GM19452 (cell line): ENCODE data around the gene LRBA.
"Not testable (repeated sequence)": the region's sequence is repeated elsewhere in the genome, so short reads cannot be mapped to it uniquely, and the experiment has no call there.

Source experiments
- ATAC-seq: cut with Tn5 transposase; IDR thresholded peaks from one replicate; pipeline ENCODE4 v1.9.1; 2021; ENCODE audit not compliant: unreplicated experiment

LRBA gene

DNA sequence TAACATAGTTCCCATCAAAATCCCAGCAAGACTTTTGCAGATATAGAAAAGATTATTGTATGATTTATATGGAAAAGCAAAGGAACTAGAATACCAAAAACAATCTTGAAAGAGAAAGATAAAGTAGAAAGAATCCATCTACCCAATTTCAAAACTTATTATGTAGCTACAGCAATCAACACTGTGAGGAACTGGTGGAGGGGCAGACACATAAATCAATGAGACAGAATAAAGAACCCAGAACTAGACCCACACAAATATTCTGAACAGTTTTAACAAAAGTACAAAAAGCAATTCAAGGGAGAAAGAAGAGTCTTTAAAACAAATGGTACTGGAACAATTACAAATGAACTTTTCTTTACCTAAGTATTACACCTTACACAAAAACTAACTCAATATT is 67.0 kb downstream of the LRBA start:
- no peak for ATAC-seq

DNA sequence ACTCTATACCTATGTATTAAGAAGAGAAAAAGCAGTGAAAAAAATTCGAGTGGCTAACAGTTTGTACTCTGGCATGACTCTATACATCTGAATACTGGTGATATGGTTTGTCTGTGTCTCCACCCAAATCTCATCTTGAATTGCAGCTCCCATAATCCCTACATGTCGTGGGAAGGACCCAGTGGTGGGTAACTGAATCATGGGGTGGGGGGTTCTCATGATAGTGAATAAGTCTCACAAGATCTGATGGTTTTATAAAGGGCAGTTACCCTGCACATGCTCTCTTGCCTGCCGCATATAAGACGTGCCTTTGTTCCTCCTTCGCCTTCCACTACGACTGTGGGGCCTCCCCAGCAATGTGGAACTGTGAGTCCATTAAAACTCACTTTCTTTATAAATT is 70.4 kb downstream of the LRBA start:
- ATAC-seq: no peak

DNA sequence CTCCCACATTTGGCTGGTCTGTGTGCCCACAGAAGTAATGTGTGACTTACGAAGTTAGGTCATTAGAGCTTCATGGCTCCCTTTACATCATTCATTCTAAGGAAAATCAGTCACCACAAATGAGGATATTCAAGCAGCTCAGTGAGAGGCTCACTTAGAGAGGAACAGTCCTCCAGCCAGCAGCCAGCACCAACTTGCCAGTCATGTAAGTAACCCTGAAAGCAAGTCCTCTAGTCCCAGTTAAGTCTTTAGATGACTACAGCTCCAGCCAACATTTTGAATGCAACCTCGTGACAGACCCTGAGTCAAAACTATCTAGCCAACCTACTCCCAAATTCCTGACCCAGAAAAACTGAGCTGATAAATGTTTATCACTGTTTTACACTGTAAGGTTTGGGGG is 71.3 kb downstream of the LRBA start:
- ATAC-seq: no peak

DNA sequence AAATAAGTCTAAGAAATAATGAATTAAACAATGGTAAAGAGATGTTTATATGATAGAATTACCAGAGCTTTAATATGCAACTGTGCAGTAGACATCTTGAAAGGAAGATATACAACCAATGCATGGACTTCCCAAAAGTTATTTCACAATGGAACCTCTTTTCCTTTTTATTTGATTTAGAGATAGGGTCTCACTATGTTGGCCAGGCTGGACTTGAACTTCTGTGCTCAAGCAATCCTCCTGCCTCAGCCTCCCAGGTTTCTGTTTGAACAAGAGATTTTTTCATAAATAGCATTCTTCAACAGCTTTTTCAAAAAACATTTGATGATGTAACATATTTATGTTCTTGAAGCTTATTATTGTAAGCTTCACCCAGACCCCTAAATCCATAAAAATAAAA is 72.0 kb downstream of the LRBA start:
- ATAC-seq: no peak

DNA sequence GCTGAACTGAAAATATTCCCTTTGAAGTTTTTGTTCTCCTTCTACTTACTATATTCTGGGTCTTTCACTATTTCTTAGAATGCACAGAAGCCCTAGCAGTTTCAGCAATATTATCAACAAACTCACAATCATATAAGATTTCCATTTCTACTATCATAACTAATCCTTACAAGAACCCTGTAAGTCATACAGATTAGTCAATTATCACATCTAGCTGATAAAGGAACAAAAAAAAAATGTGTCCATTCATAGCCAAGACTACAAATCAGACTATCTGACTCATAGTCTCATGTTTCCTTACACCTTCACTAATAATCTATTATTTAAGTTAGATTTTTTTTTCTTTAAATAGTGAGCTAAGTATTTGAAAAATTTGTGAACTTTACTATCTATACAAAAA is 72.5 kb downstream of the LRBA start:
- ATAC-seq: no peak

DNA sequence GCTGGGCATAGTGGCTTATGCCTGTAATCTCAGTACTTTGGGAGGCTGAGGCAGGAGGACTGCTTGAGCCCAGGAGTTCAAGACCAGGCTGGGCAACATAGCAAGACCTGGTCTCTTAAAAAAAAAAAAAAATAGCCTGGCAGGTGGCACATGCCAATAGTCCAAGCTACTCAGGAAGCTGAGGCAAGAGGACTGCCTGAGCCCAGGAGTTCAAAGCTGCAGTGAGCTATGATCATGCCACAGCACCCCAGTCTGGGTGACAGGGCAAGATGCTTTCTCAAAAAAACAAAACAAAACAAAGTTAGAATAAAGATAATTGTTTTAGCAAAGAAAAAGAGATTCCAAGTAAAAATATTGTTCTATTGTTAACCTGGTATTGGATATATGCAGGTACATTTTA is 75.0 kb downstream of the LRBA start:
- no peak for ATAC-seq

DNA sequence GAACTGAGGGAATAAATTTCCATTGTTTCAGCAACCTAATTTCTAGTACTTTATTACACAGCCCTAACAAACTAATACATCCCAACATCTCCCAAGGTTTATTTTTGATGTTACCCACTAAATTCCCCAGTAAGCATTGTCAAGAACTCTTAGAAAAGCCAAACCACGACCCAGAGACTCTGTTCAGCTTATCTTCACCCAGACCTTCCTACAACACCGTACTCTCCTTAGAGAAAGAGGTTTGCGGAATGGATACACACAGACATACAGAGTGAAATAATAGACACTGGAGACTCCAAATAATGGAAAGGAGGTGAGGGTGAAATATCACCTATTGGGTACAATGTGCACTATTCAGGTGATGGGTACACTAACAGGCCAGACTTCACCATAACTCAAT is 75.6 kb downstream of the LRBA start:
- ATAC-seq: no peak

DNA sequence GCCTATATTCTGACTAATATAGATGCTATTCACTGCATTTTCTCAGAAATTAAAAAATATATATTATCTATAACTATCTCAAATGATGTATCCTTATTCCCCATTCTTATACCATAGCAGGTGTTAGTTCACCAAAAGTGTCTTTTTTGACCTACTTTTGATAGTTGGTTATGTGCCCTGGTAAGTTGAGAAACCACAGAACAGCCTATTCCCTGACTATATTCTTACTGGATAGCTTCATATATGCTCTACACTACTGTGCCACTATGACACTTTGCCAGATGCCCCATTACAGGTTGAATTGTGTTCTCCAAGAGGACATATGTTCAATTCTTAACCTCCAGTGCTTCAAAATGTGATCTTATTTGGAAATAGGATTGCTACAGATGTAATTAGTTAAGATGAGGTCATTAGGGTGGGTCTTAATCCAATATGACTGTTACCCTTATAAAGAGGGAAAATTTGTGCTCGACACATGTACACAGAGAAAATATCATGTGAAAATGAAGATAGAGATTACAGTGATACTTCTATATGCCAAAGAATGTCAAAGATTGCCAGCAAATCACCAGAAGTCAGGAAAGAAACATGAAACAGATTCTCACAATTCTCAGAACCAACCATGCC is 76.1 kb downstream of the LRBA start:
- ATAC-seq: no peak

DNA sequence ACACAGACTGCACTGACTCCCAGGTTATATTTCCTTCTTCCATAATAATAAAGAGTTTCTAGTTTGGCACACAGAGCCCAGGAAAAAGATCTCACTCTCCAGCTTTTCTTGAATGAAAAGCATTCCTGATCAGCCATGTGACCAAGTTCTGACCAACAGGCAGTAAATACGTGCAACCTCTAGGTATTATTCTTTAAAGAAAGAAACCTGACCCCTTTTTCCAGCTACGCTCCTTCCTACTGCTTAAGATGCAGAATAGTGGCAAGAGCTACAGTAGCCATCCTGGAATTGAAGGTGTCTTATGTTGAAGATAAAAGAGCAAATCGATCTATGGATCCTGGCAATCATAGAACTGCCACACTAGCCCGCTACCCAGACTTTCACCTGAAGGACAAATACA is 76.7 kb downstream of the LRBA start:
- no peak for ATAC-seq

DNA sequence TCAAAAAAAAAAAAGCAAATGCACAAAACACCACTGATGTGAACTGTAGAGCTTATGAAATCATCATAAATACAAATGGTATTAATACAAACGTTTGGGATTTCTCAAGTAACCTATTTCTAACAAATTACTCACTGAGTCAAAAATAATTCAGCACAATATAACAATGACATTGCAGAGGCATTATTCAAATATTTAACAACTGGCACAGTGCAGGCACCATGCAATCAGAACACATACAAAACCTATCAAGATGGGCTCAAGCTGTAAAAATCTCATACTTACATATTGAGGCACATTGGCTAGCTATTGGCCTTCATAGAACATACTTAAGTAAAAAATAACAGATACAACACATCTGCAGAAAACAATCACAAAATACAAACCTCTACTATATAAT is 81.1 kb downstream of the LRBA start:
- no peak for ATAC-seq

DNA sequence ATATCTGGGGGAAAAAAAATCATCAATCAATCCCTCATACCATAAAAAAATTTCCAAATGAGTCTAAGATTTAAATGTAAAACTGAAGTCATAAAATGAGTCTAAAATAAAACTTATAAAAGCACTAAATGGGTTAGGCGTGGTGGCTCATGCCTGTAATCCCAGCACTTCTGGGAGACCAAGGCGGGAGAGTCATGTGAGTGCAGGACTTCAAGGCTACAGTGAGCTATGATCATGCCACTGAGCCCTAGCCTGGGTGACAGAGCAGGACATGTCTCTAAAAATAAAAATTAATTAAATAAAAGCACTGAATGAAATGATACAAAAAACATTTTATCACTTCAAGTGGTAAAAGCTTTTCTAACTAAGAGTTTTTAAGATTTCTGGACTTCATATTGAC is 83.3 kb downstream of the LRBA start:
- no peak for ATAC-seq

DNA sequence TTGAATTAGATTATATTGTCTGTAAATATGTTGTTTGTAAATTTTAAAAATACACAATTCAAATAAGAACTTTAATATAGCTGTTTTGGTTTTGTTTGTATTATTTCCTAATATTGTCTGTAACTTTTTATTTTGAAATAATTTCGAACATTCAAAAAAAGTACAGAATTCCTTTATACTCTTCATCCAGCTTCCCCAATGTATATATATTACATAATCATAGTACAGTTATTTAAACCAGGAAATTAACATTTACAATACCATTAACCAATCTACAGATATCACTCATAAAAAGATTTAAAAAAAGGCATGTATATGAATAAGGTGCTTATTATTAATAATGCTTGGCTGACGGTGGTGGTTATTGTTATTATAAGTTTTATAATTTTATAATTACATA is 84.1 kb downstream of the LRBA start:
- ATAC-seq: no peak

DNA sequence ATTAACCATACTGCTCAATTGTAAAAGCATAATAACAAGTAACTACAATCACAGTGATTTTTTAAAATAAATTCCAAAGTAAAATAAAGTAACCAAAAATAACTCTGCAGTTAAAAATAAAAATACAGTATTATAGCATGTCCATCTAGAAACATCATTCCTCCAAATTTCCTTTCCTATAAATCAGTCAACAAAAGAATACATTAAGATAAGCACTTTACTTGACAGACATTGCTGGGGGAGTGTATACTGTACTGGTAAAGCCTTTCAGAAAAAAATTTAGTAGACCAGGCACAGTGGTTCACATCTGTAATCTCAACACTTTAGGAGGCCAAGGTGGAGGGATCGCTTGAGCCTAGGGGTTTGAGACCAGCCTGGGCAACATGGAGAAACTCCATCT is 91.1 kb downstream of the LRBA start:
- ATAC-seq: no peak

DNA sequence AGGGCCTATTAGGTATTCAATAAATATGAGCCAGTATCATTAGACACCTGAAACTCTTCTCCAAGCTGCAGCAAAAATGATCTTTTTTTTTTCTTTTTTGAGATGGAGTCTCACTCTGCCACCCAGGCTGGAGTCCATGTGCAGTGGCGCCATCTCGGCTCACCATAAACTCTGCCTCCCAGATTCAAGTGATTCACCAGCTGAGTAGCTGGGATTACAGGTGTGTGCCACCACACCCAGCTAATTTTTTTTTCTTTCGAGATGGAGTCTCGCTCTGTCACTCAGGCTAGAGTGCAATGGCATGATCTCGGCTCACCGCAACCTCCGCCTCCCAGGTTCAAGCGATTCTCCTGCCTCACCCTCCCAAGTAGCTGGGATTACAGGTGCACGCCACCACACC is 93.6 kb downstream of the LRBA start:
- not testable (repeated sequence) for ATAC-seq

DNA sequence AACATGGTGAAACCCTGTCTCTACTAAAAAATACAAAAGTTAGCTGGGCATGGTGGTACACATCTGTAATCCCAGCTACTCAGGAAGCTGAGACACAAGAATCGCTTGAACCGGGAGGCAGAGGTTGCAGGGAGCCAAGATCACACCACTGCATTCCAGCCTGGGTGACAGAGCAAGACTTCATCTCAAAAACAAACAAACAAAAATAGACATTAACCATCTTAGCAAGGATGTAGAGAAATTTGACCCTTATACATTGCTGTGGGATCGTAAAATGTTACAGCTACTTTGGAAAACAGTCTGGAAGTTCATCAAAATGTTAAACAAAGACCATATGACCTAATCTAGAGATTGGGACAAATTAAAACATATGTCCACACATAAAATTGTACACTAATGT is 96.5 kb downstream of the LRBA start:
- not testable (repeated sequence) for ATAC-seq

DNA sequence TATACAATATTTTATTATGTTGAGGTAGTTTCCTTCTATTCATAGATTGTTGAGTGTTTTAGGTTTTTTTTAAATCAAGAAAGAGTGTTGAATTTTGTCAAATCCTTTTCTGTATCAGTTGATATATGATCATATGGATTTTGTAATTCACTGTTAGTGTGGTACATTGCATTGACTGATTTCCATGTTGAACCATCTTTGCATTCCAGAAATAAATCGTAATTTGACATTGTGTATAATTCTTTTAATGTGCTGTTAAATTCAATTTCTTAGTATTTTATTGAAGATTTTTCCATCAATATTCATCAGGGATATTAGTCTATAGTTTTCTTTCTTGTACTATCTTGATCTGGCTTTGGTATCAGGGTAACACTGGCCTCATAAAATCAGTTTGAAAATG is 103.8 kb downstream of the LRBA start:
- ATAC-seq: no peak

DNA sequence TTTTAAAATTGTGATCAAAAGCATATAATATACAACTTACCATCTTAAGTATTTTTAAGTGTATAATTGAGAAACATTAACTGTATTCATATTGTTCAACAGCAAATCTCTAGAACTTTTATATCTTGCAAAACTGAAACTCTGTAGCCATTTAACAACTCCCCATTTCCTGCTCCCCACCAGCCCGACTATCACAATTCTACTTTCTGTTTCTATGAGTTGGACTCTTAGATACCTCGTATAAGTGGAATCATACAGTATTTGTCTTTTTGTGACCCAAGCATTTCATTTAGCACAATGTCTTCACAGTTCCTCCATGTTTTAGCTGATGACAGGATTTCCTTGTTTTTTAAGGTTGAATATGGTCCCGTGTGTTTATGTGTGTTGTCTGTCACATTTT is 106.0 kb downstream of the LRBA start:
- ATAC-seq: no peak

DNA sequence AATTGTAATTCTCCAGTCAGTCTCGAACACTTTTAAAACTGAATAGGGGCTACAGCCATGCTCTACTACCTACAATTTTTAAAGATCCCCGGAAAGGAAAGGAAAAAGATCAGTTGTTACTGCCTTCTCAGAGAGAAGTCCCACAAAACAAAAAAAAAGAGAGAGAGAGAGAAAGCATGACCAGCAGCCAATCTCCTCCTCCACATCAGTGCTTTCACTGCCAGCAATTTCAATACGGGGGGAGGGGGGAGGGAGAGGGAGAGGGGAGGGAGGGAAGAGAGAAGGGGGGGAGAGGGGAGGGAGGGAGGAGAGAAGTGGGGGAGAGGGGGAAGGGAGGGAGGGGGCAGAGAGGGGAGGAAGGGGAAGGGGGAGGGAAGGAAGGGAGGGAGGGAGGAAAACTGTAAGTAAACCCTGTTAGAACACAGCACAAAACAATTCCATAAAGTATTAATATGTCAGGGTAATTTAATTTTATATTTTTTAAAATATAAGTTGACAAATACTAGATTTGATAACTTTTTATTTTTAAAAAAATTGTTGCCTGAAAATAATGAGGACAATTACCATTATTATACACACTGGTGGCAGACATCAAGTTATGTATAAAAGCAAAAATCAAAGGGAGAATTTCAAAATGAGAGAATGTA is 108.0 kb downstream of the LRBA start:
- ATAC-seq: no peak

DNA sequence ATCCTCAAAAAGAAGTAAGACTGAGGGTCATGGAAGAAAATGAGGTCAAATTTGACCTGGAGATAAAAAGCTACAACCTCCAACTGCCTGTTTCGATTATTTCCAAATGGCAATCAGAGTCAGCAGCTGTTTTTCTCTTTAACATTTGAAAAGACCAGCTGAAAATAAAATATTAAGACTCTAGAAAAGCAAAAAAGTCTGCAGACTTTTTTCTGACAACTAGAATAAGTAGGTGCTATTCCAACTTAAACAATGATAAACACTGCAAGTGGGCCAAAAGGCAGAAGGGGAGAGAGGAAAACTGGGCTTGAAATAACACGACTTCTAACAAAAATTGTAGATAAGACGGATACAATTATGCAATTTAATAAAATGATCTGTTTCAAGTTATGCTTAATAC is 110.4 kb downstream of the LRBA start:
- no peak for ATAC-seq

DNA sequence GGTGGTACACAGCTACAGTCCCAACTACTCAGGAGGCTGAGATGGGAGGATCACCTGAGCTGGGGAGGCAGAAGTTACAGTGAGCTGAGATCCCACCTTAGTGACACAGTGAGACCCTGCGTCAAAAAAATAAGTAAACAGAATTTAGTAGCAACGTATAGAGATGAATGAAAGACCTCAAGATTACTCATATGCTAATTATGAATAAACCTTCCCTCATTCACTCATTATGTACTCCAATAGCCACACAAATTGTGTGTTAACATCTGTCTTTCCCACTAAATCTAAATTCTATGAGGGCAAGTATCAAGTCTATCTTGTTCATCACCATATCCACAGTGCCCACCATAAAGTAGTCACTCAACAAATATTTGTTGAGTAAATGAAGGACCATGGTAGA is 111.5 kb downstream of the LRBA start:
- ATAC-seq: no peak

DNA sequence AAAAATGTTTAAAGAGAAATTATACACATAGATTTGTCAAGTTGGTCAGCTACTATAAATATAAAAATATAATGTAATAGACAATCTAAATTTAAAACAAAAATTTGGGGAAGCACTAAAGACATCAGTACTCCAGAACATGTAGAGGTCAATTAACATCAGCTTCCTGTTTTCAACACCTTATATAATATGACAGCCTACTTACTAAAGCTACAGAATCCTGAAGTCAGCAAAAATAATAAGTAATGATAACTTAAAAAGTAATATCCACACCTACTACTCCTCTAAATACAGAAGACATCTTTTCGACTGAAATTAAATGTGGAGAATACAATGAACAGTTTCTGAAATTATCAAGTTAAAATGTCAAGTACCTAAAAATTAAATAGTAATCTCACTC is 118.6 kb downstream of the LRBA start:
- ATAC-seq: no peak

DNA sequence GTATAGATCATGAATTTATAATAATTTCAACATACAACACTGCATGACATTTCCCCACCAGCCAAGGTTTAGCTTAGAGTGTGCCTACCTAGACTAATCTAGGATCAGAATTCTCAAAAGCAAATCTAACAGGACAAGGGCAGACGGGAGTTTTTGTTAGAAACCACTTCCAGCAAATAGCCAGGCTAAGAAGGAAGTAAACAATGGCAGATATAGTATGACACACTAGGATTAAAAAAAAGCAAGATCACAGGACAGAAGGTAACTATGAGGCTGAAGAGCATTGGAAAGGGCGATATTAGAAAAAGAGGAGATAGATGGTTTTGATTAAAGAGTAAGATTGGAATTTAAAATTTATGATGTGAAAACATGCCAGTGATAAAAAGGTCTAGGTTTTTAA is 124.8 kb downstream of the LRBA start:
- ATAC-seq: no peak

DNA sequence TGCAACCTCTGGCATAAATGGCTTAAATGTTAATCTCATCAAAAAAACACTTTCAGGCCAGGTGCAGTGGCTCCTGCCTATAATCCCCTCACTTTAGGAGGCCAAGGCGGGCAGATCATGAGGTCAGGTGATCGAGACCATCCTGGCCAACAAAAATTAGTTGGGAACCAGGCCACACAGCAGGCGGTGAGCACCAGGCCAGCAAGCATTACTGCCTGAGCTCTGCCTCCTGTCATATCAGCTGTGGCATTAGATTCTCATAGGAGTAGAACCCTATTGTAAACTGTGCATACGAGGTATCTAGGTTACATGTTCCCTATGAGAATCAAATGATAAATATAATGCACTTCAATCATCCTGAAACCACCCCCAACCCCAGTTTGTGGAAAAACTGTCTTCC is 125.8 kb downstream of the LRBA start:
- no peak for ATAC-seq
